IPS-20b (cell line): ENCODE results near the gene ADGRB2.
A peak's percentile ranks its signal among the peaks of the same experiment; 100 is the strongest.

ENCODE experiments used
- H3K27ac ChIP-seq: one replicate; pipeline ENCODE4 v1.5.1; 2013; ENCODE audit warnings: low read length
- H3K27me3 ChIP-seq: 2 replicates; pipeline ENCODE4 v1.6.1; 2013; ENCODE audit warnings: mild to moderate bottlenecking, low read length, inconsistent platforms; ENCODE audit not compliant: insufficient read depth
- H3K36me3 ChIP-seq: 2 replicates; pipeline ENCODE4 v1.6.1; 2013; ENCODE audit warnings: low read depth, mild to moderate bottlenecking, inconsistent platforms, low read length, moderate library complexity; ENCODE audit not compliant: insufficient read depth
- H3K4me1 ChIP-seq: 2 replicates; pipeline ENCODE4 v1.6.1; 2013; ENCODE audit warnings: mild to moderate bottlenecking, control low read depth, inconsistent platforms, low read length, moderate library complexity; ENCODE audit not compliant: insufficient read depth
- H3K4me3 ChIP-seq: 2 replicates; pipeline ENCODE4 v1.5.1; 2013; ENCODE audit warnings: mild to moderate bottlenecking, low read length, inconsistent platforms
- H3K9ac ChIP-seq: 2 replicates; pipeline ENCODE4 v1.6.1; 2013; ENCODE audit warnings: low read depth, mild to moderate bottlenecking, inconsistent platforms, low read length, moderate library complexity
- H3K9me3 ChIP-seq: 2 replicates; pipeline ENCODE4 v1.6.1; 2013; ENCODE audit warnings: mild to moderate bottlenecking, low read depth, low read length, inconsistent platforms; ENCODE audit not compliant: insufficient read depth

Gene ADGRB2

GRCh38 chr1:31785947-31786290, 21.8 kb upstream of the ADGRB2 start:
- H3K4me1 ChIP-seq = peaks cover 25% of the 10 kb centered on the region
- H3K27me3 ChIP-seq = no peaks in the 10 kb centered on the region
- H3K36me3 ChIP-seq = no peaks in the 10 kb centered on the region
- no peak overlapping the region for H3K9ac ChIP-seq
- no peak overlapping the region for H3K4me3 ChIP-seq
- no peaks in the 10 kb centered on the region for H3K9me3 ChIP-seq
- H3K27ac ChIP-seq = no peak overlapping the region

DNA sequence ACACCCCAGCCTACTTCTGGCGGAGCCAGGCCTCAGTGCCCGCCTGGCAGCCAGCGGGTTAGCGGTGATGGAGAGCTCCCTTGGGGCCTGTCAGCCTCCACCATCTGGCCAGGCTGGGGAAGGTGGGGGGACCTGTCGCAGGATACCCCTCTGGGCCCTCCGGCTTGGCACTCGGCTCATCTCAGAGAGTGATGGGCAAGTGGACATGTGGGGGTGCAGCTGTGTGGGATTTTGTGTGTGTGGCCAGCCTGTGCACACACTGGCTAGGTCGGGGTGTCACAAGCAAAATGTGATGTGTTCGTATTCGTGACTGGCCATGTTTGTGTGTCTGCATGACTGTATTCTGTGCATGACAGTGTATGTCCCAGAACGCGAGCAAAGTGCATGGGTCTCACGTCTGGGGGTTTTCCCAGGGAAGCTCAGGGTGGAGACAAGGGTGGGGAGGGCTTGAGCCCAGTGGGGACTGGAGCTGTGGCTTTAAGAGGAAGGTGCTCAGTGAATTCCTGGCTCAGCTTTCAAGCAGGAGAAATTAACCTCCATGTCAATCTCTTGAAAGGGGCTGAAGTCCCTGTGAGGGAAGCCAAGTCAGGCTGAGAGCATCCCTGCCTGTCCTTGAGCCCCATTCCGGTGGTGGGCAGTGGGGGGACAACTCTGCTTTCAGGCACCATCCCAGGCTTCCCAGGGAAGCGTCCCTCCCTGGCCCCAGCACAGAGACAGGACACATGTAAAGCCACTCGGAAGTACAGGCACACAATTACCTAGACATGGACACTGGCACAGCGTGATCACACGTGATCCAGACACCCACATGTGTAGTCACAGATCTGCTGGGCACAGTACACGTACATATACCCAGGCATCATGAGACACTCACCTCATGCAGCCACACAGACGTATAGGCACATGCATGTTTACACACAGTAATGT, 21.1 kb upstream of the ADGRB2 start:
- Histone ChIP-seq H3K9ac (no peak overlapping the region), H3K27me3 (no peaks in the 10 kb centered on the region; the same call in 1 of the 2 replicates), H3K4me3 (no peak overlapping the region), H3K36me3 (no peaks in the 10 kb centered on the region), H3K4me1 (peaks cover 25% of the 10 kb centered on the region), H3K9me3 (no peaks in the 10 kb centered on the region), H3K27ac (no peak overlapping the region)

DNA sequence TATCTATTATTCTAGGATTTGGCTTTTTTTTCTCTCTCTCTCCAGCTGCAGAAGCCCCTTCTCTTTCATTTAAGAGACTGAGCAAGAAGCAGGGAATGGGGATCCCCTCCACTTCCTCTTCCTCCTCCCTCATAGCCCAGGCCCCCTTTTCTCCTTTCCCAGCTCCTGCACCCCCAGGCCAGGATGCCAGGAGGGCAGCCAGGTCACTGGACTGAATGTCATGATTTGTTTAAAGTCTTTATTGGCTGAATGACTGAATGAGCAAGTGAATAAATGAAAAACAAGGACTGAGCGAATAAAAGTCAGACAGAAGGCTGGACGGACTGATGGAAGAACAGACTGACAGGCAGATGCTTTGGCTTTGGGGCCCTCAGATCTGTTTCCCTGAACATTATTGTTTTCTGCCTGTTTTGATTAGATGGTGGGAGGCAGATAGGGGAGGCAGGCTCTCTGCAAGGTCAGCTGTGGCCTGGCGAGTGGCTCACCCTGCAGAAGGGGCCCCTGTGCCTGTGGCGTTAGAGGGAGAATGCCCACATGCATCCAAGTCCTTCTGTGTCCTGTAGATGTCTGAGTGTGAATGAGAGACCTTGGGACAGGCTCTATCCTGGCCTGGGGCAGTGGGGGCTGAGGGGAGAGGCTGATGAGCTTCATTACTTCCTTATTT, 20.3 kb upstream of the ADGRB2 start:
- no peaks in the 10 kb centered on the region for H3K9me3 ChIP-seq
- H3K27me3 ChIP-seq = no peaks in the 10 kb centered on the region; the same call in 1 of the 2 replicates
- no peak overlapping the region for H3K27ac ChIP-seq
- H3K36me3 ChIP-seq = no peaks in the 10 kb centered on the region
- peaks cover 25% of the 10 kb centered on the region for H3K4me1 ChIP-seq
- H3K9ac ChIP-seq = no peak overlapping the region
- no peak overlapping the region for H3K4me3 ChIP-seq

DNA sequence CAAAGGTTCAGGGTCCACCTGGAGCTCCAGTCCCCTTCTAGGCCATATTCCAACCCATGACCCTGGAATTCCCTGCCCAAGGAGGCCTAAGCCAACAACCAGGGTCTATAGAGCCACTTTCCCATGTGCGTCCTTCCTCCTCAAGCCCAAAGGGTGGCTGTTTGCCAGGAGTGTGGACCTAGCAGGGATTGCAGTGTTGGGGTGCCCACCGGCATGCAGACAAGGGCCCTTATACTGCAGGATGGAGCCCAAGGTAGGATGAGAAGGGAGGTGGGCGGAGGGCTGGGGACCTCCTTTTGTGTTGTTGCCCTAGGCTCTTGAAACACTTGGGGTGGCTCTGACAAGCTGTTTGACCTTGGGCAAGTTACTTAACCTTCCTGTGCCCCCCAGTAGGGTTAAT, 19.7 kb upstream of the ADGRB2 start:
- H3K4me1 ChIP-seq = peaks cover 25% of the 10 kb centered on the region
- no peak overlapping the region for H3K9ac ChIP-seq
- H3K4me3 ChIP-seq = no peak overlapping the region

GRCh38 chr1:31782421-31783410, 18.6 kb upstream of the ADGRB2 start:
- H3K36me3 ChIP-seq = no peaks in the 10 kb centered on the region
- peak overlapping the region; percentile 67; the same call in 1 of the 2 replicates for H3K9ac ChIP-seq
- H3K4me3 ChIP-seq = peak overlapping the region; percentile 24; the same call in 1 of the 2 replicates
- H3K27me3 ChIP-seq = peaks cover 5% of the 10 kb centered on the region; the same call in 1 of the 2 replicates
- no peaks in the 10 kb centered on the region for H3K9me3 ChIP-seq
- H3K27ac ChIP-seq = peak overlapping the region; percentile 48
- H3K4me1 ChIP-seq = peaks cover 23% of the 10 kb centered on the region

More for the DNA sequence above, 19.7 kb upstream of the ADGRB2 start:
- Histone ChIP-seq H3K9me3 (no peaks in the 10 kb centered on the region), H3K27me3 (no peaks in the 10 kb centered on the region; the same call in 1 of the 2 replicates), H3K36me3 (no peaks in the 10 kb centered on the region), H3K27ac (no peak overlapping the region)

GRCh38 chr1:31781756-31782371, 17.7 kb upstream of the ADGRB2 start:
- Histone ChIP-seq H3K9ac (no peak overlapping the region), H3K36me3 (no peaks in the 10 kb centered on the region), H3K27me3 (peaks cover 5% of the 10 kb centered on the region; the same call in 1 of the 2 replicates), H3K9me3 (no peaks in the 10 kb centered on the region), H3K4me1 (peaks cover 21% of the 10 kb centered on the region), H3K27ac (no peak overlapping the region), H3K4me3 (no peak overlapping the region)

DNA sequence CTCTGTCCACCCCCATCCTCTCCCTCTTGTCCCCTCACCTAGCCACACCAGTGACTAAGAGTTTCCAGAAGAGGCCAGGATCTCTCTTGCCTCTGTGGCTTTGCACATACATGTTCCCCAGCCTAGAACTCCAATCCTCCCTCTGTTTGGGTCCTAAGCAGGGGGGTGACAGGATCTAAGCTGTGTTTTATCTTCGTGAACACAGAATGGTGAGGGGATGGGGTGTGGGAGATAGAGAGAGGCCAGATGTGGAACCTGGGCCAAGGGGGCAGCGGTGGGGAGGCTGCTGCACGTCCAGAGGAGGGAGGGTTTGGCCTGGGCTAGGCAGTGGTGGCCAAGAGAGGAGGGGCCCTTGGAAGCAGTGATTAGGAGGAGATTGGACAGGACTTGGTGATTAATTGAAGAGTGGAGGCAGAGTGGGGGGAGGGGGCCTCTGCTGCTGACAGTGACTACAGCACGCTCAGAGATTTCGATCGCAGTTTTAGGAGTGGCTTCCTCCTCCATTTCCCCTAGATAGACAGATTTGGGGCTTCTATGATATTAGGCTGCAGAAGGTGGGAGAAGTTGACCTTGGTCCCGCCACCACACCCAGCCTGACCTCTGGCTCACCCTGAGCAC, 17.1 kb upstream of the ADGRB2 start:
- Histone ChIP-seq H3K4me3 (no peak overlapping the region), H3K27me3 (peaks cover 10% of the 10 kb centered on the region; the same call in 1 of the 2 replicates), H3K4me1 (peaks cover 21% of the 10 kb centered on the region), H3K9ac (no peak overlapping the region), H3K27ac (no peak overlapping the region), H3K36me3 (no peaks in the 10 kb centered on the region), H3K9me3 (no peaks in the 10 kb centered on the region)

DNA sequence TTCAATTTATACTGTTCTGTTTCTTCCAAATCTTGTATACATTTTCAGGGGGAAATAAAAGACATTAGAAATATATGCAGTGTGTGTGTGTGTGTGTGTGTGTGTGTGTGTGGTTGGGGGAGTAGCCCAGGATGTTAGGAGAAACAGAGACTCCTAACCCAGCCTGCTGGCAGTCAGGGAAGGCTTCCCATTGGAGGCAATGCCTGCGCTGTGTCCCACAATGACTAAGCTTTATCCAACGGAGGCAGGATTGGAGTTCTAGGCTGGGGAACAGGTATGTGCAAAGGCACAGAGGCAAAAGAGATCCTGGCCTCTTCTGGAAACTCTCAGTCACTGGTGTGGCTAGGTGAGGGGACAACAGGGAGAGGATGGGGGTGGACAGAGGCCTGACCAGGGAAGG, 16.5 kb upstream of the ADGRB2 start:
- H3K4me3 ChIP-seq = no peak overlapping the region
- no peak overlapping the region for H3K27ac ChIP-seq
- peaks cover 21% of the 10 kb centered on the region for H3K4me1 ChIP-seq

DNA sequence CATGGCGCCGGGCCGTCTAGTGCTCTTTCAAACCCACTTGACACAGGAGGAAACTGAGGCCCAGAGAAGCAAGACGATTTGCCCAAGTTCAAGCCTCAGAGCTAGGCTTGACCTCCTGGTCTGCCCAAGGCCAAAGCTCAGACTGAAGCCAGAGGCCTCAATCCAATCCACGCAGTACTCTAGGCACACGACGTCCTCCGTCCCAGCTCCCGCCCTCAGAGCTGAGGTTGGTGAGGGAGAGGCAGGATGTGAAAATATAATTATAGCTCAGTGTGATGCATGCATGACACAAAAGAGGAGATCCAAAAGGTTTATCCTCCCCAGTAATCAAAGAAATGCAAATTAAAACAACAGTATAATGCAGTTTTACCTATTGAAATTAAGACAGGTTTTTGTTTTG, 15.5 kb upstream of the ADGRB2 start:
- no peak overlapping the region for H3K9ac ChIP-seq
- H3K27ac ChIP-seq = no peak overlapping the region
- peaks cover 21% of the 10 kb centered on the region for H3K4me1 ChIP-seq
- peaks cover 26% of the 10 kb centered on the region for H3K27me3 ChIP-seq
- H3K36me3 ChIP-seq = no peaks in the 10 kb centered on the region
- no peaks in the 10 kb centered on the region for H3K9me3 ChIP-seq
- H3K4me3 ChIP-seq = no peak overlapping the region

More for the DNA sequence above, 16.5 kb upstream of the ADGRB2 start:
- H3K36me3 ChIP-seq = no peaks in the 10 kb centered on the region
- H3K9me3 ChIP-seq = no peaks in the 10 kb centered on the region
- peaks cover 16% of the 10 kb centered on the region for H3K27me3 ChIP-seq
- no peak overlapping the region for H3K9ac ChIP-seq

- Histone ChIP-seq H3K36me3 (no peaks in the 10 kb centered on the region), H3K9ac (no peak overlapping the region), H3K27ac (no peak overlapping the region), H3K4me1 (peaks cover 21% of the 10 kb centered on the region), H3K4me3 (no peak overlapping the region), H3K27me3 (peaks cover 33% of the 10 kb centered on the region), H3K9me3 (no peaks in the 10 kb centered on the region)
These were observed 14.8 kb upstream of the ADGRB2 start for GRCh38 chr1:31778763-31779488.
